Stimulated activated naive CD4-positive, alpha-beta T cell treated with Interleukin-2 at 50 U/mL for 16 hours (primary cell): ENCODE data around the gene OBSL1.

Source experiments
- DNase-seq: peaks from one replicate; lab custom pipeline; 2025; lab: John Stamatoyannopoulos, UW

The OBSL1 gene

DNA sequence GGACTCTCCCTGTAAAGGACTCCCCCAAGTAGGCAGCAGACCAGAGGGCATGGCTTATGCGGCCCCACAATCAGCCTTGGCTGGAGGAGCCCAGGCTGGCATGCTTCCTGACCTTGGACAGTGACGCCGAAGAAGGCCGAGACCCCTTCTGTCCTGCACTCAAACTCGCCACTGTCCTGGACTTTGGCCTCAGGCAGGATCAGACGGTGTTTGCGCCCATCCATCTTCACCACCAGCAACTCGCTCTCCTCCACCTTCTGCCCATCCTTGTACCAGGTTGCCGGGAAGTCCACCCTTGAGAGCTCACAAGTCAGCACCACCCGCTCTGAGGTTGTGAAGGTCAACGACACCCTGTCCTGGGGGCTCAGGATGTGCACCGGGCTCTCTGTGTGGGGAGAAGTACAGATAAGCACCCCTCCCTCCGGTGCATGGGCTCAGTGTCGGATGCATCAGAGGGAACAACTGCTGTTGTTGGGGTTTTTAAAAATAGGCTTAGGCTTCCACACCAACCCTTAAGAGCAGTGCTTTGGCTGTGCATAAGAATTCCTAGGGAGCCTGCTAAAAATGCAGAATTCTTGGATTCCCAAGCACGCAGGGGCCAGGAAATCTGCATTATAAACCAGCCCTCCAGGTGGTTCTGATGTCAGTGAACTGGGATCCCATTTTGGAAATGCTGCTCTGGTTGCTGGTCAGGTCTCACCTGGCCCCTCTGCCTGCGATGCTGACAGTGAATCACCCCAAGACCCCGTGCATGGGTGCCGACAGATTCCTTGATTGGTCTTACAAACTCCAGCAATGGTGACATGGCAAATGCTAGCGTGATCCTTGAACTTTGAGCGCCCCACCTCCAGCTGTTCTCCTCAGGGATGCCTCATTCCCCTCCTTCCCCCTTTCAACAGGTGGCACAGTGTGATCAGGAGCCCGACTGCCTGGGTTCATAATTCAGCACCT lies 5.9 kb downstream of the OBSL1 start:
- DNase-seq: no peak

GRCh38 chr2:219563271-219563928 lies 7.9 kb downstream of the OBSL1 start:
- DNase-seq: no peak

DNA sequence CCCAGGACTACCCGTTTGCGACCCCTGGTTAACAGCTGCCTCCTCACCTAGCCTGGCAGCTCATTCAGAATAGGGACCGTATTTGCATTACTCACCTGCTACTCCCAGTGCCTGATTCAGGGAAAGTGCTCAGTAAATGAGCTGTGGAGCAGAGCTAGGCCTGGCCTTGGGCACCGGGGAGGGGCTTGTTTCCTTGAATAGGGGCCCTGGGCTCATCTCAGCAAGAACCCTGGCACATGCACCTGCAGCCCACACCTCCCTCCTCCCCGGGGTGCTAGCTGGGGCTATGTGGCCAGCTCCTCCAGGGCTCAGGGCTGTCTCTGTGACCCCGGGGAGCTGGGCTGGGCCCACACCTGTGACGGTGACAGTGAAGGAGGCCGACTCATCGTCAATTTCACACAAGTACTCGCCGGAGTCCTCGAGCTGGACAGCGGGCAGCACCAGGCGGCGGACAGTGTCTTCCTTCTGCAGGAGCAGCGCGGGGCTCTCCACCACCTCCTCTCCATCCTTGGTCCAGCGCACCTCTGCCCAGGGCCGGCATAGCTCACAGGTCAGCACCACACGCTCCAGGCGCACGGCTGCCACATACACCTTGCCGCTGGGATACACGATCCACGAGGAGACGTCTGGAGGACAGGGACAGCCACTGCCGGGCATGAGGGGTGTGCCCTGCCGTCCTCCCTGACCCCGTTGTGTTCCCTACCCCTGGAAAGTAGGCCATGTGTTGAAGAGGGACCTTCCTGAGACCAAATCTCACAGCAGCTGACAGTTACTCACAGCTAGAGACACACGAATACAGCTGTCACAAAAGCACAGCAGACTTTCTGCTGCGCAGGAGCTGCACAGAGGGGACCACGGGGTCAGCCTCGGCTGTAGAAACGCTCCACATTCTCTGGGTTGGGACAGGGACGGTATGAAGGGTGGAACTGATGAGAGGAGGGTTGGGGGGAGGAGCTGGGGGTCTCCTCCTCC lies 9.0 kb downstream of the OBSL1 start:
- no peak for DNase-seq

GRCh38 chr2:219561179-219562048 lies 9.9 kb downstream of the OBSL1 start:
- no peak for DNase-seq

GRCh38 chr2:219560893-219561178 lies 10.5 kb downstream of the OBSL1 start:
- no peak for DNase-seq

GRCh38 chr2:219560037-219560892 lies 11.1 kb downstream of the OBSL1 start:
- no peak for DNase-seq

- no peak for DNase-seq
Measured at GRCh38 chr2:219559156-219559915, 12.0 kb downstream of the OBSL1 start.

- no peak for DNase-seq
Measured at GRCh38 chr2:219557791-219558785, 13.3 kb downstream of the OBSL1 start.

- DNase-seq: no peak
Measured at GRCh38 chr2:219557320-219557719, 14.0 kb downstream of the OBSL1 start.

- DNase-seq: no peak
Measured at GRCh38 chr2:219556413-219556812, 14.9 kb downstream of the OBSL1 start.

DNA sequence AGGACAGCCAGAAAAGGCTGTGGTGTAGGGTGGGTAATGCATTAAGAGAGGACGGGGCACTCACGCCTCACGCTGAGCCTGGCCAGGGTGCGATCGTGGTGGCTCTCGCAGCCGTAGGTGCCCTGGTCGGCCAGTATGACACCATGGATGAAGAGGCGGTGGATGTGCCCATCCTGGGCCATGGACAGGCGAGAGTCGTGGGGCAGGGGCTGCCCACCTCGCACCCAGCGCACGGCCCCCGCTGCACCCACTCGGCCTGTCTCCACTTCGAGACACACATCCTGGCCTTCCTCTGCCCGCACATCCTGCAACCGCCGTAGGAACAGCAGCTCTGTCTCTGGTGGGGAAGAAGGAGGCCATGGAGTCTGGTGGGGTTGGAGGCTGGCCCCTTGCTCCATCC lies 15.4 kb downstream of the OBSL1 start:
- DNase-seq: no peak

GRCh38 chr2:219554350-219554749 lies 17.0 kb downstream of the OBSL1 start:
- no peak for DNase-seq

- no peak for DNase-seq
Measured at GRCh38 chr2:219553463-219553963, 17.8 kb downstream of the OBSL1 start.

- no peak for DNase-seq
Measured at GRCh38 chr2:219553168-219553417, 18.2 kb downstream of the OBSL1 start.

GRCh38 chr2:219552382-219553167 lies 18.8 kb downstream of the OBSL1 start:
- peak; percentile 78 for DNase-seq

DNA sequence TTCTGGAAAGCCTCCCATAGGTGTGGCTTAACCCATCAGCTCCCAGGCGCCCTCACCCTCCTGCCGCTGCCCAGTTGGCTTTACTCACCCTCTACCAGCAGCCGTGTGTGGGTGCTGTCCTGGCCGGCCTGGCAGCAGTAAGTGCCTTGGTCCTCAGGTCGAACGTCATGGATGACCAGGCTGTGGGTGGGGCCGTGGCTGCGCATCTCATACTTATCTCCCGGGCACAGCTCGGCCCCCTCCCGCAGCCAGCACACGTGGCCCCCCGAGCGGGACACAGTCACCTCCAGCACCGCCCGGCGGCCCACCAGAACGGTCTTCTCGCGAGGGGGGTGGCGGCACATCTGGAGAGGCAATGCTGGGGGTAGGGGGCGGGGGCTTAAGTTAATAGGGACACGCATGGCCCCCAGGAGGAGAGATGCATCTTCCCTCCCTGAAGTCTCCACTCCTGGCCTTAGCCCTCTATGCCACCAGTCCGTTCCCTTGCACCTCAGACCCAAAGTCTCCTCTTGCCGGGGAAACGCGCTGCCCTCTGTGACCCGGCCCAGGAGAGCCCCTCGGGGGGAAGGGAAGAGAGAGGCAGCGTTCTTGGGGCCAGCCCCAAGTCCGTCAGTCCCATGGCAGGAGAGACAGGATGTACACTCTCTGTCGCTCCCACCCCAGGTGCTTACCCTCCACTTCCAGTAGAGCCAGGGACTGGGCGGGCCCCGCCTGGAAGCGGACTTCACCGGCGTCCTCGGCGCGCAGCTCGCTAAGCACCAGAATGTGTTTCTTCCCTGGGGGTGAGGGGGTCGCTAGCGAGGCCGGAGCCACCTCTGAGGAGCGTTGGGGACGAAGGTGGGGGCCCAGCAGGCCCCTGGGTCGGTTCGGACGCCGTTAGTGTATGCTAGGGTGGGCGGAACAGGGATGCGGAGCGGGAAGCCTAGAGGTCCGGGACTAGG lies 19.6 kb downstream of the OBSL1 start:
- DNase-seq: no peak

- DNase-seq: no peak
Measured at GRCh38 chr2:219549619-219550018, 21.7 kb downstream of the OBSL1 start.
